GM19035 (cell line): ENCODE measurements around the gene DHFR.
A peak's percentile ranks its signal among the peaks of the same experiment; 100 is the strongest.
"Not testable (repeated sequence)": the region's sequence is repeated elsewhere in the genome, so short reads cannot be mapped to it uniquely, and the experiment has no call there.

ENCODE experiments used
- ATAC-seq: cut with Tn5 transposase; IDR thresholded peaks from one replicate; pipeline ENCODE4 v1.9.1; 2021; ENCODE audit not compliant: unreplicated experiment

Gene DHFR

DNA sequence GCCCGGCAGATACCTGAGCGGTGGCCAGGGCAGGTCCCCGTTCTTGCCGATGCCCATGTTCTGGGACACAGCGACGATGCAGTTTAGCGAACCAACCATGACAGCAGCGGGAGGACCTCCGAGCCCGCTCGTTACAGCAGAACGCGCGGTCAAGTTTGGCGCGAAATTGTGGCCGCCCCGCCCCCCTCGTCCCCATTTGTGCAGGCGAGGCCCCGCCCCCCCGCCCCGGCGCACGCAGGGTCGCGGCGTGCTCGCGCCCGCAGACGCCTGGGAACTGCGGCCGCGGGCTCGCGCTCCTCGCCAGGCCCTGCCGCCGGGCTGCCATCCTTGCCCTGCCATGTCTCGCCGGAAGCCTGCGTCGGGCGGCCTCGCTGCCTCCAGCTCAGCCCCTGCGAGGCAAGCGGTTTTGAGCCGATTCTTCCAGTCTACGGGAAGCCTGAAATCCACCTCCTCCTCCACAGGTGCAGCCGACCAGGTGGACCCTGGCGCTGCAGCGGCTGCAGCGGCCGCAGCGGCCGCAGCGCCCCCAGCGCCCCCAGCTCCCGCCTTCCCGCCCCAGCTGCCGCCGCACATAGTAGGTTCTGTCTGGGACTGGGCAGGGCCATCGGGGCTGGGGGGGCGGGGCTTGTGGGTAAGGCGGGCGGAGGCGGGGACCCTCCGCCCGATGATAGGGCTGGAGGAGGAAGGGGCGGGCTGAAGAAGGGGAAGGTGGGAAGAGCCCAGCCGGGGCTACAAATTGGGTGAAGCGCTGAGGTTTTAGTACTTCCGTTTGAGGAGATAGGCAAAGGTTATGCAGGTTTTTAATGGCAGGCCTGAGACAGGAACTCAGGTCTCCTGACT, at the start of gene DHFR, which contains the start of gene MSH3:
TSS of gene DHFR (minus strand) at position 593 of the 840 bp plus-strand sequence. CDS start at position 99, 494 bp downstream.
TSS of gene MSH3 (plus strand) at position 262 of the 840 bp plus-strand sequence. CDS start at position 338, 76 bp downstream.
- ATAC-seq = peak; percentile 43

DNA sequence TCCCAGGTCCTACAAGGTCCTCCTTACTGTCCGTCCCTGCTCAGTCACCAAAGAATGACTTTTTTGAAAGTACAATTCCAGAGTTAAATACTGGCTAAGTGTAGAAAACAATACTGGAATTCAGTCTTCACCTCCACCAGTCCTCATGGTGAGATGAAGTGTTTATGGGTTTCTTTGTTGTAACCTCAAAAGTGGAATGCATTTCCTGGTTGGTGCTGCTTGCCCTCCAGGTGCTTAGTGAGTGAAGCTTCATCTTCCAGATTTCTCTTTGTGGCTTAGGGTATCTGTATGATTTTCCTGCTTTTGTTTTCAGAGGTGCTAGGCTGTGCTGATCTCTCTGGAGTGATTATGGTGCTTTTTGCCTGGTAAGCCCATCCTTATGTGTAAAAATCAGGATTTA, 49.4 kb upstream of the DHFR start:
- no peak for ATAC-seq

DNA sequence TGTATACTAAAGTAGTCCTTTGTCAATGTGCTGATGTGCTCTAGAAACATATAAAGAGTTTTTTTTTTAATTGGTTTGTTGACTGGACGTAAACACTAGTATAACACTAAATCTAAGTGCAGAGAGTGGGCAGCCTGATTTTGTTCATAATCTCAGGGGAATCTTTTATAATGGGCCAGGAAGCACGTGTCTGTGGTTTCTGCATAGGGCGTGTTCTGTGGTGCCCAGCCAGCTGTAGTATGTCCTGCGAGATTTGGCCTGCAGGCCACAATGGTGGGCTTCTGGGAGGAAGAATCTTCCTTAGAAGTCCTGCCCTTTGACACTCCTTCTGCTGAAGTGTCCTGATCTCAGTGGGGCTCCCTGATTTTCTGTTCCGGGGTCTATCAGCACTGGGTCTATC, 49.0 kb upstream of the DHFR start:
- ATAC-seq = no peak

DNA sequence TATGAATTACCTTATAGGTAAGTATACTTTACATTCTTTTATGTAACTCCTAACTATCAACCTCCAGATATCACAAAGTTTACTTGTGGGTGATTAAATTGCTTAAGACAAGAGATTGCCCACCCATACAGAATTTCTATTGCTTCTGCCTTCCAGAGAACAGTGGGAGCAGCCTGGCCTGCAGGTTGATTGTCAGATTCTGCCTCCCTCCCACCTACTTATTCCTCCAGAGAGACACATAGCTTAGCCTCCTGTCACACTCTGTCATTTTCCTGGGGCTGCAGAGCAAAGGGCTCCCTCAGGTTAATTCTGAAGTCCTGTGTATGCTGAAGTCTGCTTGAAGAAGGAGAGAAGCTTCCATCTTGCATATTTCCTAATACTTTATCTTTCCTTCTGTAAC, 48.5 kb upstream of the DHFR start:
- ATAC-seq = no peak

DNA sequence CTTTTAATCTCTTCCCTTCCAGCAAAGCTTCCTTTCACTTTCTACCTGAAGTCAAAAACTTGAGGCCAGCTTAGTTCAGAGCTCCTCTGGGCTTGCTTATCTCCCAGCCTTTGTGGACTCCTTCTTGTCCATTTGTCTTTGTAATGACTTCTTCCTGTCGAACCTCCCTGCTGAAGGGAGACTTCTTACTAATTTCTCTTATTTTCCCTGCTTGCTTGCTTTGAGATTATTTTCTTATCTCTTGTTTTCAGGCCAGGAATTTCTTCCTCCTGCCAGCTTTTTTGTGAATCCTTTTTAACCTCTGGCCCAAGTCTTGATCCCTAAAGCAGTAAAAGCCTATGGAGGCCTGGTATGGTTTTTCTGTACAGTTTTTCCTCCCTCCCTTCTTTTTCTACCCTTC, 46.8 kb upstream of the DHFR start:
- no peak for ATAC-seq

DNA sequence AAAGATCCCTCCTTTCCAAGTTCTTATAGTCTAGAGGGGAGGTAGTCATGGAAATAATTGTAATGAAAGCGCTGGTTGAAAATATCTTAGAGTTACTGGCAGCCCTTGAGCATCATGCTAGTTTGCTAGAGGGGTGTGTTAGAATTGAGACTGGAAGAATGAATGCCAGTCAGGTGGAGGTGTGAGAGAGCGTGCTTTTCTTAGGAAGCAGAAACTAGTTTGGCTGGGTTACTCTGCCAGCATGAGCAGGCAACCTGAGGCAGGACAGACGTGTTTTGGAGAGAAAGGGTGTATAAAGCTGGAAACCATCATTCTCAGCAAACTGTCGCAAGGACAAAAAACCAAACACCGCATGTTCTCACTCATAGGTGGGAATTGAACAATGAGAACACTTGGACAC, 43.6 kb upstream of the DHFR start:
- no peak for ATAC-seq

DNA sequence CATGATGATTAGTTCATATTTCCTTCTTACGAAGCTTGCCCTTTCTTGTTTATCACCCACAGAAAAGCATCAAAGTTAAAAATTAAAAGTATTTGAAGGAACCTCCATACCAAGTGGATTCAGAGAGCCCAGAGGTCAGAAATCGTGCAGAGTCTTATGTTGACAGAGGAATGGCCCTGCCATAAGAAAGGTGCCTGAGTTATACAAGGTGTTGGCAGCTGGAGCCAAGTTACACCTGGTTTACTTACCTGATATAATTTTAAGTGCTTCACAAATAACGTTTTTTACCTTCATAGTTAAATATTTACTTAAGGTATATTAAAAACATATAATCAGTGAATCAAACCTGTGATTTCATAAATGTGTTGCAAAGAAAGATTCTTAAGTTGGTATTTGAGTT, 42.3 kb upstream of the DHFR start:
- ATAC-seq = no peak

DNA sequence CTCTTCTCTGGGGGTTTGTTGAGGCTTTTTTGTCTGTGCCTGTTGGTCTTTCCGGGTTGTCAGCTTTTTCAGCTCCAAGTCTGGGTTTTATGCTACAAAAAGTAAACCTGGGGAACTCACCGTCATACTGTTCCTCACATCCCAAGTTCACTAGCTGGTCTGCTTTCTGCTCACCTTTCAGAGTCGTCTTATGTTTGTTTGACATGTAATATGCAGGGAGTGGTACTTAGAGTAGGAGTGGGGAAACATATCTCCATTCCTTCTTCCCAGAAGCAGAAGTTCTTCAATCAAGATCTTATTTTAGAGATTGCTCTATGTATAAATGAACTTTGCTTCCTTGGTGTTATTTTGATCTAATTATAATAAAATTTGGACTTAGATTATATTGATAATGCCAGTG, 41.7 kb upstream of the DHFR start:
- ATAC-seq = no peak

DNA sequence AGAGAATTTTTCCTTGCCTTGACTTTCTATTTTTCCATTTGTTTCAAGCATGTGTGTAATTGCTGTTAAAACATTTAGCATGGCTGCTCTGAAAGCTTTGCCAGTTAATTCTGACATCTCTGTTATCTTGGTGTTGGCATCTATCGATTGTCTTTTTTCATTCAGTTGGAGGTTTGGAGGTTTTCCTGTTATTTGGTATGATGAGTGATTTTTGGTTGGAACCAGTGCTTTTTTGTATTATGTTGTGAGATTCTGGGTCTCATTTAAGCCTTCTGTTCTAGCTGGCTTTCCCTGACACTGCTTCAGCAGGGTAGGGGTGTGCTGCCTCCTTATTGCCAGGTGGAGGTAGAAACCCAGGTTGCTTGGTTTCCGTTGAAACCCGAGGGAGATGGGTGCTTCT, 40.9 kb upstream of the DHFR start:
- ATAC-seq = no peak

DNA sequence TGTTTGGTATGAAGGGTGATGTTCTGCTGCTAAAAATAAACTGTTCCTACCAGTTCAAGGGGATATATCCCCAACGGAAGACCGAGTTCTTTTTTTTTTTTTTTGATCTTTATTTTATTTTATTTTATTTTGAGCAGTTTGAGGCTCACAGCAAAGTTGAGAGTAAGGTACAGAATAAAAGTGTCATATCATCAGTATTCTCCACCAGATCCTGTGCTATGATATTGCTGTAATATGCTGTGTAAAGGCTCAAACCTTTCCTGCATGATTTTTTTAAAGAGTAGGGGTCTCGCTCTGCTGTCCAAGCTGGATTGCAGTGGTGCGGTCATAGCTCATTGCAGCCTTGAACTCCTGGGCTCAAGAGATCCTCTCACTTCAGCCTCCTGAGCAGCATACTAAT, 34.8 kb upstream of the DHFR start:
- ATAC-seq = no peak

DNA sequence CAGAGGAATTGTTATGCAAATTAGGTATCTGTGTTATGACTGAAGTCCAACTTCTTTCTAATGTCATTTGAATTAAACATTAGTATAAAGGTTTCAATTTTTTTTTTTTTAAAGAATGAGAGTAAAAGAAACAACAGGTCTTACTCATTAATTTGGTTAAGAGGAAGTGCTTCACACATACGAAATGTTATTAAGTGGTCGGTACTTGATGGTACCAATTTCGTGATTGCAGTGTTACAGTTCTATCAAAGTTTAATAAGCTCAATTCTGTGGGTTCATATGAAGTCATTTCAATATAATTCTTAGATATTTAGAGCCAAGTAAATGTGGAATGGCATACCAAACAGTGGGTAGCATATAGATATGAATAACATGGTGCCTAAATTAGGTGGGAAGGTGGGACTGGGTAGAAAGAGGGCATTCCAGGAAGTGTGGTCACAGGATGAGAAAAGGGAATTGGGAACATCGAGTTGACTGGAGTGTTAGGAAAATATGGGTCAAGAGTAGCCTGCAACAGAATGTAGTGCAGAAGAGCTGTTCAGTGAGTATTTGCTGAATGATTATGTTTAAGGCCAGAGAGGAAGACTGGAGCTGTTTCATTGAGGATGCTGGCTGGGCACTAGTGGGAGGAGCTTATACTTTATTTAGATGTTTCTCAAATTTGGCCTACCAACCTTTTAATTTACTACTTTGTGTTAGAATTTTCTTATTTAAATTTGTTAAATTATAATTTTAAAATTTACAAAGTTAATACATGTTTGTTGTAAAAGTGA, 34.1 kb upstream of the DHFR start:
- ATAC-seq = no peak

DNA sequence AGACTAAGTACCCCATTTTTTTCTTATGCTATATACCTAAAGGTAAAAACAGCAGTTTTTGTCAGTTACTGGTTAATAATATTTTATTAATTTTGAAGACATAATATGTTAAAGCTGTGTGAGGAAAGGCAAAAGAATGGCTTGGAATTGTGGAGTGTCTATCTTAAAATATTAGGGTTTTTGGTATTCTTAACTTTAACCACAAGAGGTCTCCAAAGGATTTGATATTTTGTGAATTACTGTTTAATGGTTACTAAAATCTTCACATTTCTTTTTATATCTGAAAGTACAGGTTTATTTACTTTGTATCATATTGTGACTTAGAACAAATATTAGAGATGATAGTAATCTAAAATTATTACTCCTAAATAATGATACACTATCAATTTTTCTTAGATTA, 32.0 kb upstream of the DHFR start:
- ATAC-seq = no peak

DNA sequence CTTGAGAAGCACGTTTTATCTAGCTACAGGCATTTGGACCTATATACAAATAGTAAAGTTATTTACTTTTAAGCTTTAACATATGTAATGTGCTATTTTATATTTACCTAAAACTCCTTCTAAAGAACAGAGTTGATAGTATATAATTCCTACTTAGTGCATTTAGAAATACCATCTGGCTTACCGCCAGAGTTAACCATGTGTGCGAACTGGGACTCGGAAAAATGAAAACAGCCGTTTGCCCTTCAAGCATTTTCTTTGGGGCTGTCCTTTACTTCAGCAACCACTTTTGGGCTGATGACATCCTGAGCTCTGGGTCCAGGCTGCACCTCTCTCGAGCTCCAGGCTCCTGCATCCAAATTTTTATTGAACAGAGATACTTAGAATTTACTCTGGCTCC, 21.9 kb upstream of the DHFR start:
- ATAC-seq = no peak

DNA sequence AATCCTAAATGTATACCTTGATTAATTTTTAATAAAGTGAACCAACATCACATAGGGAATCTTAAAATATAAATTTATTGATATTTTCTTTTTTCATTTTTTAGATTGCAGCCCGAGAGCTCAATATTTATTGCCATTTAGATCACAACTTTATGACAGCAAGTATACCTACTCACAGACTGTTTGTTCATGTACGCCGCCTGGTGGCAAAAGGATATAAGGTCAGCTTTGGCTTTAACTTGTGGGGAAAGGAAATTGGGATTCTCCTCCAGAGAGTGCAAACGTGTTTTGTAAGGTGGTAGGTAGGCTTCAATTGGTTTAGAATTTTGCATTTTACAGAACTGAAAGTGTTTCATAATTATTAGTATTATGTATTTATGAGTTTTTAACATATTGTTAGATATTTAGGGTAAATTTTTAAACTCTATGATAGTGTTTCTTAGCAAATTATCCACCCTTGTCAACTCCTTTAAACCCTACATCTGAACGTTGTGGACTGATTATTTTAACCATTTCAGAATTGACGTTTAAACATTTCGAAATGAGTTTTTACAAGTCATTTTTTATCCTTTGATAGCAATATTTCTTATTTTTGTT, 17.5 kb upstream of the DHFR start:
- no peak for ATAC-seq

DNA sequence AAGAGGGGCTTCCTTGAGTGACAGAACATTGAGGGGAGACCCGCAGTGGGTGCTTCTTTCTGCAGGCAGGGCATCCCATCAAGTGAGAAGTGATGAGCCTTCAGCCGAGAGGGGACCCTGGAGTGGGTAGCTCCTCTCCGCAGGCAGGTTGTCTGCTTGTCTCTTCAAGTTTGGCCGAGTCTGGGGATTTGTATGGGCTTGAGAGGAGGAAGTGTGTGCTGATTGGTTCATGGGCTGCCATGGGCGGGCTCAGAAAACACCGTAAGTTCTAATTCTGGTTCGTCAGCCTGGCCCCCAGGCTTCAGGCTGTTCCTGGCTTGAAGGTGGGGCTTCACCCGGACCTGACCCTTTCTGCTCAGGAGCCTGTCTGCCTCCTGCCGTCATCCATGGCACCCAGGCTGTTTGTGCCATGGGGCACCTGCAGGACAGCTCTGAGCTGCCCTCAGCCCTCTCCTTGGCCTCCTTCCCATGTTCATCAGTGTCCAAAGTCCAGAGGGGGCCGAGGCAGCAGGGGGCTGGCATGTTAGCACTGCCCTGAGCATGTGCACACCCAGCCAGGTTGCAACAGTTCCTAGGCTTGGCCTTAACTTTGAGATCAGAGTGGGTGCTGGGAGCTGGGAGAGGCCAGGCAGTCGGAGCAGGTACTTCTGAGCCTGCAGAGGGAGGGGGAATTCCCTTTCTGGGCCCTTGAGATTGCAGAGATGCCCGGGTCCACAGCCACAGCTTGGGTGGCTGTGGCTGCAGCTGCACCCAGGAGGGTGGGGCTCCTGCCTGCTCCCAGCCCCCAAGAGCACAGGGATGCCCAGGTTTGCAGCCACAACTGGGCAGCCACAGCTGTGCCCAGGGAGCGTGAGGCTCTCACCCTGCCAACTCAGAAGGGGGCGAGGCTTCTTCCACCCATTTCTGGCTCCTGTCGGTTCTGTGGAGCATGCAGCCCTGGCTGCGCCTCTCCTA, 13.5 kb upstream of the DHFR start:
- peak; percentile 73 for ATAC-seq

DNA sequence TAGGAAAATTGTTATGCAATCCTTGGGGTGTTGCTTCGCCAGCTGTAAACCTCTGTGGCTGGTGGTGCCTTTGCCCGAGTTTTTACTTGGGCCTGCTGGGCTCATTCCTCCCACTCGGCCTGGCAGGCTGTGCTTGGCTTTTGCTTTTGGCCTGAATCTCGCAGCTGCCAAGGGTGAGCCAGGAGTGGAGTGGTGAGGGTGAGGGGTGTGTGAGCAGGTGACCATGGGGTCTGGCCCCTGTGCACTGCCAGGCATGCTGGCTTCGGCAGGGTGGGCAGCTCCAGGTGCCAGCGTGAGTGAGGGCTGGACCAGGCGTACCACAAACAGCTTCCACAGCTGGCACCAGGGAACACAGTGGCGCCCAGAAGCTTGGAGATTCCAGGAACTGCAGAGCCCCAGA, 12.6 kb upstream of the DHFR start:
- ATAC-seq = no peak

DNA sequence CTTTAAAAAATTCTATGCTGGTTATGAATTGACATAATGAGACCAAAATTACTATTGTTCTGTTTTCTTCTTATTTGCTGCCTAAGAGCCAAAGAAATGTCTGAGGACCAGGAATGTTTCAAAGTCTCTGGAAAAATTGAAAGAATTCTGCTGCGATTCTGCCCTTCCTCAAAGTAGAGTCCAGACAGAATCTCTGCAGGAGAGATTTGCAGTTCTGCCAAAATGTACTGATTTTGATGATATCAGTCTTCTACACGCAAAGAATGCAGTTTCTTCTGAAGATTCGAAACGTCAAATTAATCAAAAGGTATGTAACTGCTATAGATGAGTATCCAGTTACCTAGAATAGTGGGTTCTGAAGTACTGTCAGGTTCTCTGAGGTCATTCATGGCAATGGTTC, 10.3 kb upstream of the DHFR start:
- no peak for ATAC-seq

DNA sequence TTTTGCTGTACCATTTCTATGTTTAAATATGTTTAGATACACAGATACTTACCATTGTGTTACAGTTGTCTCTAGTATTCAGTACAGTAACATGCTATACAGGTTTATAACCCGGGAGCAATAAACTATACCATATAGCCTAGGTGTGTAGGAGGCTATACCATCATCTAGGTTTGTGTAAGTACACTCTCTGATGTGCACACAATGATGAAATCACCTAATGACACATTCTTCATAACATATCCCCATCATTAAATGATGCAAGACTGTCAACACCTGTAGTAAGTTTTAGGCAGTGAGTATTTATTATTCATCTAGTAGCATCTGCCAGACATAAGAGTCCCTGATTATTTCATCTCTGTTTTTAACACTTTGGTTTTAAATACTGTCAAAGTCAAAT, 7.3 kb upstream of the DHFR start:
- ATAC-seq = no peak

DNA sequence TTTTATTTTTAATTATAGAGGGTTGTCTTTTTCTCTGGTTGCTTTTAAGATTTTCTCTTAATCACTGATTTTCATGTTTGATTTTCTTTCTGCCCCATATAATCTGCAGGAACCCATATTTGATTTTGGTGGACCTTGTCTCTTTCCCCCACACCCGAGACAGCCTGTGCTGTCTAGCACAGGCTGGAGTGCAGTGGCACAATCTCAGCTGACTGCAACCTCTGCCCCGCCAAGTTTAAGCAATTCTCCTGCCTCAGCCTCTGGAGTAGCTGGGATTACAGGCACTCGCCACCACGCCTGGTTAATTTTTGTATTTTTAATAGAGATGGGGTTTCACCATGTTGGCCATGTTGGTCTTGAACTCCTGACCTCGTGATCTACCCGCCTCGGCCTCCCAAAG, 5.9 kb upstream of the DHFR start:
- ATAC-seq = not testable (repeated sequence)

DNA sequence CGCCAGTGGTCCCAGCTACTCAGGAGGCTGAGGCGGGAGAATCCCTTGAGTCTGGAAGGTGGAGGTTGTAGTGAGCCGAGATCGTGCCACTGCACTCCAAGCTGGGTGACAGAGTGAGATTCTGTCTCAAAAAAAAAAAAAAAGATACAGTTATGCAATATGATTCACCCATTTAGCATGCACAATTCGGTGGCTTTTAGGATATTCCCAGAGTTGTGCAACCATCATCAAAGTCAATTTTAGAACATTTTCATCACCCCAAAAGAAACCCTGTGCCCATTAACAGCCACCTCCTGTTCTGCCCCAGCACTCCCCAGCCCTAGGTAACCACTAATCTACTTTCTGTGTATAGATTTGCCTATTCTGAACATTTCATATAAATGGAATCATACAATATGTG, 4.3 kb upstream of the DHFR start:
- no peak for ATAC-seq

DNA sequence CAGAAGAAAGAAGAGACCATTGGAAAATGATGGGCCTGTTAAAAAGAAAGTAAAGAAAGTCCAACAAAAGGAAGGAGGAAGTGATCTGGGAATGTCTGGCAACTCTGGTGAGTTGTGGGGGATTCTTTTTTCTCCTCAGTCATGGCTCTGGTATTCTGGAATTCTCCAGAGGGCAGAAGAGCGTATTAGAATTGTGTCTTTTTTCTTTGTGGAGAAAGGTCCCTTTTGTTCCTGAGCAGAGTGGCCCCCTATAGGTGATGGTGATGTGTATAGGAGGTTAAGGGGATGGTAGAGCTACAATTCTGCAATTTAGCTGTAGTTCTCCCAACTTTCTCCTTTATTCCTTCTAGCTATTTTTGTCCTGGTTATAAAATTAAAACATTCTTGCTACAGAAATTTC, 1.6 kb upstream of the DHFR start:
- no peak for ATAC-seq
